K562 (cell line): Measurements from ENCODE around the gene DPYSL4.

Experiments used
- EZH2 ChIP-seq: IDR thresholded peaks from 2 replicates; pipeline ENCODE4 v1.6.1; 2012; ENCODE audit warnings: low read depth, mild to moderate bottlenecking, inconsistent platforms, low read length, borderline replicate concordance
- FOS ChIP-seq: IDR thresholded peaks from 3 replicates; pipeline ENCODE4 v1.6.1; 2011; ENCODE audit not compliant: insufficient read length; ENCODE audit errors: extremely low read depth
- ID3 ChIP-seq, 2 experiments: fragments of 250-450 bp in 1 of 2; fragments of 450-650 bp in 1 of 2; sonication (Bioruptor Pico) in 1 of 2; IDR thresholded peaks; 2 replicates each; pipeline versions ENCODE4 v1.6.1 to v1.8.0; 2016 to 2021; ENCODE audit warnings: mild to moderate bottlenecking in 2 of 2, moderate library complexity in 2 of 2, missing compliant biosample characterization in 1 of 2, missing genetic modification characterization in 1 of 2
- JUND ChIP-seq, 2 experiments: IDR thresholded peaks; 2 replicates in 1 of 2; 3 replicates in 1 of 2; pipeline ENCODE4 v1.6.1; 2011; ENCODE audit warnings: borderline replicate concordance in 2 of 2, low read depth in 2 of 2, low read length in 2 of 2, improper control_type of control experiment in 1 of 2, missing biosample characterization in 1 of 2, missing genetic modification characterization in 1 of 2, missing genetic modification reagents in 1 of 2
- RBM14 ChIP-seq: fragments of 200-400 bp; formaldehyde crosslinking; IDR thresholded peaks from 2 replicates; pipeline ENCODE4 v1.6.1; 2018; ENCODE audit warnings: low read depth, mild to moderate bottlenecking, low read length, moderate library complexity, borderline replicate concordance; ENCODE audit not compliant: insufficient read depth
- REST ChIP-seq, 2 experiments: fragments of 450-650 bp; formaldehyde crosslinking in 1 of 2; IDR thresholded peaks; 2 replicates each; pipeline versions ENCODE4 v1.4.0 to v1.6.1; 2014 to 2020; ENCODE audit warnings: mild to moderate bottlenecking in 2 of 2, borderline replicate concordance in 1 of 2, low read depth in 1 of 2

- TF ChIP-seq EZH2 (no peak), REST (IDR thresholded peaks at IDR 0.05; ENCODE audit: borderline replicate concordance) (no peak), REST (CRISPR knock-in tag; IDR thresholded peaks at IDR 0.05; ENCODE audit: low read depth) (no peak), ID3 (CRISPR knock-in tag; IDR thresholded peaks at IDR 0.05) (no peak), ID3 (tag; IDR thresholded peaks at IDR 0.05) (no peak), JUND (IDR thresholded peaks at IDR 0.05; ENCODE audit: borderline replicate concordance, low read depth, low read length) (no peak), JUND (tag; IDR thresholded peaks at IDR 0.05; ENCODE audit: borderline replicate concordance, low read depth, low read length) (no peak), RBM14 (no peak), FOS (no peak)
These were observed 56.9 kb downstream of the DPYSL4 start for GRCh38 chr10:132243626-132244025.
